Uterus (tissue), 2 donors: ENCODE results near the gene BRD3.

Experiments used
- CTCF ChIP-seq, 4 experiments: fragments of 200-600 bp in 2 of 4; fragments of 450-650 bp in 2 of 4; sonication (generic) in 2 of 4; IDR thresholded peaks; one replicate each; pipeline ENCODE4 v1.5.1; 2016 to 2019; ENCODE audit warnings: antibody characterized with exemption in 4 of 4, mild to moderate bottlenecking in 2 of 4, moderate library complexity in 1 of 4
- POLR2A ChIP-seq, 2 donors: fragments of 450-650 bp; IDR thresholded peaks; one replicate each; pipeline ENCODE4 v1.6.1; 2016; ENCODE audit warnings: antibody characterized with exemption in 2 of 2, mild to moderate bottlenecking in 1 of 2, moderate library complexity in 1 of 2

GRCh38 chr9:134044944-134045343 is 22.9 kb downstream of the BRD3 start:
- TF ChIP-seq CTCF (IDR thresholded peaks at IDR 0.05) (no peak), POLR2A (IDR thresholded peaks at IDR 0.05) (no peak)
